Neural progenitor cell (in vitro differentiated cells): Measurements from ENCODE around the gene PLEKHJ1.

Source experiments
- CTCF ChIP-seq: fragments of 200-600 bp; sonication (generic); IDR thresholded peaks from 2 replicates; pipeline ENCODE4 v1.5.1; 2017; ENCODE audit warnings: antibody characterized with exemption, mild to moderate bottlenecking
- EZH2 ChIP-seq: fragments of 200-600 bp; sonication (generic); IDR thresholded peaks from 2 replicates; pipeline ENCODE4 v1.6.1; 2017; ENCODE audit warnings: antibody characterized with exemption, mild to moderate bottlenecking, moderate library complexity

- TF ChIP-seq CTCF: no peak
- no peak for TF ChIP-seq EZH2
These were observed 44.4 kb downstream of the PLEKHJ1 start for GRCh38 chr19:2191456-2192310.
